A549 (cell line): ENCODE data around the gene SUPT7L. TPM values are rescaled to one million over a fixed set of nuclear protein-coding genes. Genes with fewer than 3 reads are reported as not detected.
"Not testable (repeated sequence)": the region's sequence is repeated elsewhere in the genome, so short reads cannot be mapped to it uniquely, and the experiment has no call there.

ENCODE experiments used
- ATAC-seq, 2 experiments: fragments of 200-7000 bp in 1 of 2; fragments of >200 bp in 1 of 2; cut with Nextera tagmentation in 1 of 2; cut with Tn5 transposase in 1 of 2; 3 replicates each; pipeline versions ENCODE4 v1.8.0 to v1.9.1; 2018 to 2020; ENCODE audit warnings: mild to moderate bottlenecking in 1 of 2, moderate library complexity in 1 of 2
- CTCF ChIA-PET: fragments of 300-600 bp; sonication (Branson Sonifier 250); formaldehyde crosslinking; extraction: SDS; loops from one replicate; lab custom pipeline; 2021; ENCODE audit warnings: antibody characterized with exemption, inconsistent platforms; lab: Yijun Ruan, JAX
- POLR2A ChIA-PET: fragments of 350-600 bp; formaldehyde crosslinking; extraction: SDS; loops from one replicate; lab custom pipeline; 2021; ENCODE audit warnings: antibody characterized with exemption, inconsistent platforms; lab: Yijun Ruan, JAX
- DNase-seq, 2 experiments: peaks; one replicate each; pipeline versions ENCODE4 v3.0.0 to v3.0.0-alpha.2; 2011 to 2016; ENCODE audit warnings: low read depth in 1 of 2, low spot score in 1 of 2
- FAIRE-seq: peaks from 2 replicates; lab custom pipeline; 2011; peaks lifted over from hg19 to GRCh38; lab: Jason Lieb, UNC
- H3K27ac ChIP-seq, 2 experiments: fragments of >200 bp; sonication (Bioruptor Twin); formaldehyde crosslinking; 3 replicates each; pipeline ENCODE4 v1.5.1; 2016 to 2017
- H3K4me1 ChIP-seq: fragments of >200 bp; sonication (Bioruptor Twin); formaldehyde crosslinking; 3 replicates; pipeline ENCODE4 v1.6.1; 2016
- H3K4me2 ChIP-seq: fragments of >200 bp; sonication (Bioruptor Twin); formaldehyde crosslinking; 3 replicates; pipeline ENCODE4 v1.6.1; 2016
- H3K4me3 ChIP-seq: fragments of >200 bp; sonication (Bioruptor Twin); formaldehyde crosslinking; 3 replicates; pipeline ENCODE4 v1.5.1; 2016
- H3K9me3 ChIP-seq: fragments of >200 bp; sonication (Bioruptor Twin); formaldehyde crosslinking; 3 replicates; pipeline ENCODE4 v1.6.1; 2016
- CBX2 ChIP-seq: fragments of 200-600 bp; sonication (generic); IDR thresholded peaks from 2 replicates; pipeline ENCODE4 v1.6.1; 2016; ENCODE audit warnings: low read depth, mild to moderate bottlenecking, borderline replicate concordance
- CBX8 ChIP-seq: fragments of 200-600 bp; sonication (generic); IDR thresholded peaks from 2 replicates; pipeline ENCODE4 v1.6.1; 2016
- CEBPB ChIP-seq, 2 experiments: fragments of >200 bp in 1 of 2; sonication (Bioruptor Twin) in 1 of 2; formaldehyde crosslinking in 1 of 2; IDR thresholded peaks; 2 replicates each; pipeline ENCODE4 v1.6.1; 2012 to 2016
- CHD2 ChIP-seq: fragments of 150-350 bp; IDR thresholded peaks from 2 replicates; pipeline ENCODE4 v1.6.1; 2014; ENCODE audit warnings: low read length; ENCODE audit not compliant: partially characterized antibody
- EHMT2 ChIP-seq: fragments of 200-600 bp; sonication (generic); IDR thresholded peaks from 2 replicates; pipeline ENCODE4 v1.6.1; 2016; ENCODE audit warnings: antibody characterized with exemption, low read depth, mild to moderate bottlenecking, moderate library complexity
- FOSL2 ChIP-seq, 2 experiments: fragments of 450-650 bp in 1 of 2; fragments of >200 bp in 1 of 2; sonication (Bioruptor Twin) in 1 of 2; formaldehyde crosslinking; IDR thresholded peaks; 2 replicates each; pipeline versions ENCODE4 v1.5.0 to v1.6.1; 2016 to 2020; ENCODE audit warnings: mild to moderate bottlenecking in 1 of 2, moderate library complexity in 1 of 2
- HDAC2 ChIP-seq: fragments of 200-600 bp; sonication (generic); IDR thresholded peaks from 2 replicates; pipeline ENCODE4 v1.6.1; 2016
- HEYL ChIP-seq: fragments of 250-450 bp; sonication (Bioruptor Pico); IDR thresholded peaks from 2 replicates; pipeline ENCODE4 v1.8.0; 2021; ENCODE audit warnings: mild to moderate bottlenecking, moderate library complexity
- HOXA7 ChIP-seq: fragments of 250-450 bp; sonication (Bioruptor Pico); IDR thresholded peaks from 2 replicates; pipeline ENCODE4 v1.5.0; 2020; ENCODE audit warnings: mild to moderate bottlenecking, moderate library complexity
- HOXB13 ChIP-seq: fragments of 250-450 bp; sonication (Bioruptor Pico); IDR thresholded peaks from 2 replicates; pipeline ENCODE4 v1.5.0; 2020; ENCODE audit warnings: low read depth, mild to moderate bottlenecking, moderate library complexity
- HOXB5 ChIP-seq: fragments of 250-450 bp; sonication (Bioruptor Pico); IDR thresholded peaks from 2 replicates; pipeline ENCODE4 v1.5.0; 2020; ENCODE audit warnings: mild to moderate bottlenecking, moderate library complexity
- JUNB ChIP-seq: fragments of >200 bp; sonication (Bioruptor Twin); formaldehyde crosslinking; IDR thresholded peaks from 2 replicates; pipeline ENCODE4 v1.6.1; 2016
- KDM5A ChIP-seq: fragments of 200-600 bp; sonication (generic); IDR thresholded peaks from 2 replicates; pipeline ENCODE4 v1.6.1; 2016; ENCODE audit warnings: antibody characterized with exemption, mild to moderate bottlenecking
- MAFK ChIP-seq: fragments of 450-650 bp; IDR thresholded peaks from 2 replicates; pipeline ENCODE4 v1.6.1; 2014; ENCODE audit not compliant: partially characterized antibody
- MAZ ChIP-seq: fragments of 150-350 bp; IDR thresholded peaks from 2 replicates; pipeline ENCODE4 v1.6.1; 2014; ENCODE audit warnings: antibody characterized with exemption, low read depth, low read length, borderline replicate concordance
- NFE2L2 ChIP-seq: fragments of 150-350 bp; conservative IDR thresholded peaks from 2 replicates; pipeline ENCODE4 v1.6.1; 2014; ENCODE audit warnings: low read length
- NPAS2 ChIP-seq: fragments of 250-450 bp; sonication (Bioruptor Pico); IDR thresholded peaks from 2 replicates; pipeline ENCODE4 v1.8.0; 2022; ENCODE audit warnings: mild to moderate bottlenecking, moderate library complexity, borderline replicate concordance
- PBX3 ChIP-seq: IDR thresholded peaks from 2 replicates; pipeline ENCODE4 v1.6.1; 2012
- POLR2A ChIP-seq: IDR thresholded peaks from 2 replicates; pipeline ENCODE4 v1.6.1; 2012; ENCODE audit warnings: mild to moderate bottlenecking, low read length
- RAD21 ChIP-seq, 2 experiments: fragments of >200 bp in 1 of 2; sonication (Bioruptor Twin) in 1 of 2; formaldehyde crosslinking in 1 of 2; IDR thresholded peaks in 1 of 2; conservative IDR thresholded peaks in 1 of 2; 2 replicates in 1 of 2; 3 replicates in 1 of 2; pipeline ENCODE4 v1.6.1; 2012 to 2018; ENCODE audit warnings: inconsistent platforms in 1 of 2
- RCOR1 ChIP-seq: fragments of 150-350 bp; IDR thresholded peaks from 2 replicates; pipeline ENCODE4 v1.6.1; 2014; ENCODE audit warnings: antibody characterized with exemption, low read length, low read depth
- USF2 ChIP-seq: fragments of 450-650 bp; IDR thresholded peaks from 2 replicates; pipeline ENCODE4 v1.6.1; 2014; ENCODE audit warnings: antibody characterized with exemption
- ZNF302 ChIP-seq: fragments of 250-450 bp; sonication (Bioruptor Pico); IDR thresholded peaks from 2 replicates; pipeline ENCODE4 v1.9.0; 2021; ENCODE audit warnings: inconsistent platforms, mild to moderate bottlenecking, moderate library complexity
- WGBS: methylation state at CpG from one replicate; pipeline ENCODE4 v1.1.6; 2017; ENCODE audit errors: missing lambda C conversion rate; 5-methylcytosine and 5-hydroxymethylcytosine counted together
- polyA plus RNA-seq, 4 experiments: library from polyadenylated mRNA; depleted of rRNA in 3 of 4; stranded (reverse); fragments of >200 nt; fragmentation: RNase III in 1 of 4; extraction: RNeasy Plus Mini Kit Qiagen cat#74134 plus additional on column Dnase treatment in 1 of 4; gene quantifications; 2 replicates in 3 of 4; 3 replicates in 1 of 4; pipeline ENCODE4 v1.2.3, GENCODE V29; 2011 to 2017
- TF ChIP-seq, protein P1 (sequence below): fragments of >200 bp; sonication (Bioruptor Twin); formaldehyde crosslinking; IDR thresholded peaks from 3 replicates; pipeline ENCODE4 v1.6.1; 2016

The SUPT7L gene
- polyA plus RNA-seq, 2 of the 4 experiments (the other 2 are of a cell fraction) = 39.5 to 67.0 TPM

DNA sequence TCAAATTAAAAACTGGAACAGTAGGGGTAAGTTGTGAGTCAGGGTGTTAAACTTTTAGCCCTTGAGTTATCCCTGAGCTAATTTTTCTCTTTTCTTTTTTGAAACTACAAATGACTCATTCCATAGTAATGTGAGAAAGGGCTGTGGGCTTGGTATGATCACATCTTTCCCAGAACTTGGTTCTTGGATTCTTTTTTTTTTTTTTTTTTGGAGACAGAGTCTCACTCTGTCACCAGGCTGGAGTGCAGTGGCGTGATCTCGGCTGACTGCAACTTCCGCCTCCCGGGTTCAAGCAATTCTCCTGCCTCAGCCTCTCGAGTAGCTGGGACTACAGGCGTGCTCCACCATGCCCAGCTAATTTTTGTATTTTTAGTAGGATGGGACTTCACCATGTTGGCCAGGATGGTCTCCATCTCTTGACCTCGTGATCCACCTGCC lies 18.9 kb upstream of the SUPT7L start:
- H3K4me1 ChIP-seq = peaks cover 31% of the 10 kb centered on the region
- POLR2A ChIA-PET = interaction anchor here (0.7 to 3.0 kb wide), 2 partner anchors 19 to 302 kb away, joined by 6 to 10 read pairs; partner anchors contain the start of genes SLC4A1AP and SUPT7L
- 61% methylated on average over 7 of the region's 7 CpGs for WGBS
- peak overlapping the region; percentile 51 for H3K4me2 ChIP-seq
- H3K4me3 ChIP-seq, FAIRE-seq, H3K9me3 ChIP-seq: not testable (repeated sequence)
- peak; percentile 55 to 63 for DNase-seq
- ATAC-seq = peak; percentile 35 to 66; a peak in 5 of 6 replicates
- peak overlapping the region; percentile 52 to 78 for H3K27ac ChIP-seq
- CTCF ChIA-PET = interaction anchor here (0.6 to 5.0 kb wide), 45 partner anchors 9 to 1331 kb away, joined by 3 to 118 read pairs (median 6); partner anchors contain the start of genes CCDC121, GPN1, PPM1G and SLC4A1AP
- TF ChIP-seq FOSL2 (IDR thresholded peaks at IDR 0.05) (peak; percentile 65), FOSL2 (CRISPR knock-in tag; IDR thresholded peaks at IDR 0.05) (peak; percentile 72), JUNB (peak; percentile 62)

GRCh38 chr2:27681841-27682240 lies 18.4 kb upstream of the SUPT7L start:
- TF ChIP-seq FOSL2 (IDR thresholded peaks at IDR 0.05) = no peak
- no peak for TF ChIP-seq FOSL2 (CRISPR knock-in tag; IDR thresholded peaks at IDR 0.05)
- no peak for FAIRE-seq
- Histone ChIP-seq H3K4me2 (peak overlapping the region; percentile 51), H3K4me1 (peaks cover 31% of the 10 kb centered on the region), H3K27ac (peak overlapping the region; percentile 52 to 78), H3K9me3 (no peaks in the 10 kb centered on the region), H3K4me3 (no peak overlapping the region)
- 97% methylated on average over 1 of the region's 1 CpG for WGBS
- CTCF ChIA-PET = interaction anchor here (0.6 to 5.0 kb wide), 23 partner anchors 9 to 1332 kb away, joined by 3 to 118 read pairs (median 8); partner anchors contain the start of genes CCDC121, GPN1, PPM1G and SLC4A1AP
- peak in 1 of 2 experiments; percentile 41 for DNase-seq
- POLR2A ChIA-PET = interaction anchor here (0.7 to 3.0 kb wide), 2 partner anchors 18 to 302 kb away, joined by 6 to 10 read pairs; partner anchors contain the start of genes SLC4A1AP and SUPT7L
- ATAC-seq = peak; percentile 21 to 45; a peak in 4 of 6 replicates

GRCh38 chr2:27680571-27680970 lies 17.2 kb upstream of the SUPT7L start:
- DNase-seq (no peak), FAIRE-seq (no peak)
- peaks cover 31% of the 10 kb centered on the region for H3K4me1 ChIP-seq
- CTCF ChIA-PET = interaction anchor here (1.0 to 5.0 kb wide), 4 partner anchors 12 to 25 kb away, joined by 3 to 118 read pairs (median 50); partner anchors contain the start of genes SLC4A1AP and SUPT7L
- TF ChIP-seq CEBPB (IDR thresholded peaks at IDR 0.05) (no peak), HDAC2 (no peak), CBX8 (no peak)
- TF ChIP-seq, all 56 proteins: peak for 0
- H3K27ac ChIP-seq = peak overlapping the region in 1 of 2 experiments; percentile 78; a peak in 3 of 6 replicates
- no peak for ATAC-seq
- no peak overlapping the region for H3K4me3 ChIP-seq
- no peaks in the 10 kb centered on the region for H3K9me3 ChIP-seq
- H3K4me2 ChIP-seq = no peak overlapping the region
- POLR2A ChIA-PET = no interaction called here
- WGBS = 80% methylated on average over 2 of the region's 2 CpGs

- H3K27ac ChIP-seq = no peak overlapping the region
- H3K4me3 ChIP-seq = no peak overlapping the region
- no peaks in the 10 kb centered on the region for H3K9me3 ChIP-seq
- no peak overlapping the region for H3K4me2 ChIP-seq
- no peaks in the 10 kb centered on the region for H3K4me1 ChIP-seq
- TF ChIP-seq FOSL2 (IDR thresholded peaks at IDR 0.05) (no peak), FOSL2 (CRISPR knock-in tag; IDR thresholded peaks at IDR 0.05) (no peak), CBX2 (no peak), HEYL (CRISPR knock-in tag) (no peak), POLR2A (no peak), MAFK (no peak), USF2 (no peak), HOXA7 (CRISPR knock-in tag) (no peak), ZNF302 (no peak), HOXB5 (CRISPR knock-in tag) (no peak), MAZ (no peak), CHD2 (no peak), EHMT2 (no peak), NFE2L2 (no peak), KDM5A (no peak), RCOR1 (no peak), HOXB13 (CRISPR knock-in tag) (no peak), RAD21 (conservative IDR thresholded peaks at IDR 0.05 in 1 of 2, IDR thresholded peaks at IDR 0.05 in 1 of 2) (no peak), NPAS2 (CRISPR knock-in tag) (no peak), PBX3 (no peak)
- TF ChIP-seq, protein P1, sequence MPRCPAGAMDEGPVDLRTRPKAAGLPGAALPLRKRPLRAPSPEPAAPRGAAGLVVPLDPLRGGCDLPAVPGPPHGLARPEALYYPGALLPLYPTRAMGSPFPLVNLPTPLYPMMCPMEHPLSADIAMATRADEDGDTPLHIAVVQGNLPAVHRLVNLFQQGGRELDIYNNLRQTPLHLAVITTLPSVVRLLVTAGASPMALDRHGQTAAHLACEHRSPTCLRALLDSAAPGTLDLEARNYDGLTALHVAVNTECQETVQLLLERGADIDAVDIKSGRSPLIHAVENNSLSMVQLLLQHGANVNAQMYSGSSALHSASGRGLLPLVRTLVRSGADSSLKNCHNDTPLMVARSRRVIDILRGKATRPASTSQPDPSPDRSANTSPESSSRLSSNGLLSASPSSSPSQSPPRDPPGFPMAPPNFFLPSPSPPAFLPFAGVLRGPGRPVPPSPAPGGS = no peak
- TF ChIP-seq, all 56 proteins: peak for 0
- no peak for DNase-seq
- ATAC-seq = no peak
- ChIA-PET POLR2A (interaction anchor here (0.5 to 1.0 kb wide), 2 partner anchors 9 to 13 kb away, joined by 3 to 4 read pairs; partner anchors contain the start of genes SLC4A1AP and SUPT7L), CTCF (interaction anchor here (0.7 to 3.4 kb wide), 3 partner anchors 9 to 92 kb away, joined by 3 to 47 read pairs (median 3); partner anchors contain the start of gene SLC4A1AP)
- peak; percentile 13 for FAIRE-seq
- 79% methylated on average over 5 of the region's 5 CpGs for WGBS
Measured at GRCh38 chr2:27672723-27673486, 9.5 kb upstream of the SUPT7L start.
